HCT116 (cell line): ENCODE data around the gene CHRNA4. TPM values are rescaled to one million over a fixed set of nuclear protein-coding genes. Genes with fewer than 3 reads are reported as not detected.

ENCODE experiments used
- ATAC-seq: fragments of 200-7000 bp; cut with Tn5 transposase; 2 replicates; pipeline ENCODE4 v1.9.1; 2020; ENCODE audit warnings: mild to moderate bottlenecking, moderate library complexity
- BruUV-seq: library from RNA; stranded (reverse); fragments of 400-500 nt; replicated peaks from 2 replicates; lab custom pipeline; 2021; lab: Mats Ljungman, UMichigan
- CTCF ChIA-PET: fragments of 300-600 bp; sonication (Branson Sonifier 250); formaldehyde crosslinking; loops from one replicate; lab custom pipeline; 2021; ENCODE audit warnings: antibody characterized with exemption; lab: Charles Lee
- POLR2A ChIA-PET: fragments of 300-600, 350-600 bp; sonication (Branson Sonifier 250); formaldehyde crosslinking; loops from one replicate; lab custom pipeline; 2021; ENCODE audit warnings: antibody characterized with exemption; lab: Charles Lee
- RAD21 ChIA-PET, 2 experiments: fragments of 300-600 bp; sonication (Branson Sonifier 250); formaldehyde crosslinking; loops; one replicate each; lab custom pipeline; 2023; ENCODE audit warnings: low total read pairs in 2 of 2; ENCODE audit not compliant: uncharacterized antibody in 2 of 2, unreplicated experiment in 2 of 2, low non-redundant PET in 1 of 2; lab: Charles Lee
- DNase-seq: peaks from one replicate; pipeline ENCODE4 v3.0.0-alpha.2; 2010; ENCODE audit warnings: low read depth, low spot score
- H2AFZ ChIP-seq: fragments of 200-600 bp; shearing (Covaris generic), sonication (generic); 2 replicates; pipeline ENCODE4 v1.6.1; 2017; ENCODE audit warnings: low read depth, mixed run types, mixed read lengths, antibody characterized with exemption, low read length; ENCODE audit not compliant: poor library complexity, severe bottlenecking
- H3K27ac ChIP-seq: 2 replicates; pipeline ENCODE4 v1.5.1; 2012; ENCODE audit warnings: low read depth, low read length
- H3K27me3 ChIP-seq: fragments of 200-600 bp; sonication (generic); 2 replicates; pipeline ENCODE4 v1.6.1; 2016; ENCODE audit warnings: mixed run types, low read length, mixed read lengths; ENCODE audit not compliant: insufficient read depth
- H3K36me3 ChIP-seq, 2 experiments: fragments of 200-500 bp in 1 of 2; fragments of 200-600 bp in 1 of 2; sonication (Bioruptor generic) in 1 of 2; sonication (generic) in 1 of 2; 2 replicates each; pipeline versions ENCODE4 v1.5.1 to v1.6.1; 2014 to 2016; ENCODE audit warnings: low read length in 2 of 2, inconsistent platforms in 1 of 2, mixed read lengths in 1 of 2, mixed run types in 1 of 2; ENCODE audit not compliant: insufficient read depth in 2 of 2, control insufficient read depth in 1 of 2
- H3K4me1 ChIP-seq, 2 experiments: fragments of 200-600 bp in 1 of 2; sonication (generic) in 1 of 2; 2 replicates each; pipeline versions ENCODE4 v1.5.1 to v1.6.1; 2012 to 2017; ENCODE audit warnings: low read length in 2 of 2, inconsistent platforms in 1 of 2, mild to moderate bottlenecking in 1 of 2, mixed read lengths in 1 of 2, mixed run types in 1 of 2, moderate library complexity in 1 of 2; ENCODE audit not compliant: insufficient read depth in 2 of 2, control insufficient read depth in 1 of 2
- H3K4me2 ChIP-seq: fragments of 200-600 bp; sonication (generic); 2 replicates; pipeline ENCODE4 v1.6.1; 2017; ENCODE audit warnings: mixed run types, low read length, mixed read lengths
- H3K4me3 ChIP-seq, 2 experiments: fragments of 200-600 bp in 1 of 2; sonication (generic) in 1 of 2; replicated peaks in 1 of 2; 2 replicates each; pipeline ENCODE4 v1.5.1; 2011 to 2016; ENCODE audit warnings: low read length in 2 of 2, control low read depth in 1 of 2, low read depth in 1 of 2, mild to moderate bottlenecking in 1 of 2, mixed read lengths in 1 of 2, mixed run types in 1 of 2
- H3K79me2 ChIP-seq: fragments of 200-600 bp; sonication (generic); 2 replicates; pipeline ENCODE4 v1.6.1; 2017; ENCODE audit warnings: mild to moderate bottlenecking, mixed run types, low read length, moderate library complexity, mixed read lengths; ENCODE audit not compliant: insufficient read depth
- H3K9ac ChIP-seq: fragments of 200-600 bp; sonication (generic); 2 replicates; pipeline ENCODE4 v1.6.1; 2016; ENCODE audit warnings: low read length, mixed read lengths
- H3K9me2 ChIP-seq: fragments of 200-600 bp; sonication (generic), shearing (Covaris generic); 2 replicates; pipeline ENCODE4 v1.6.1; 2017; ENCODE audit warnings: mixed run types, mild to moderate bottlenecking, moderate library complexity; ENCODE audit not compliant: insufficient read depth
- H3K9me3 ChIP-seq, 2 experiments: fragments of 200-500 bp in 1 of 2; fragments of 200-600 bp in 1 of 2; sonication (Bioruptor generic) in 1 of 2; sonication (generic) in 1 of 2; 2 replicates each; pipeline ENCODE4 v1.6.1; 2014 to 2017; ENCODE audit warnings: low read length in 2 of 2, mixed read lengths in 2 of 2, inconsistent platforms in 1 of 2, low read depth in 1 of 2, mild to moderate bottlenecking in 1 of 2, mixed run types in 1 of 2, moderate library complexity in 1 of 2; ENCODE audit not compliant: control insufficient read depth in 1 of 2, insufficient read depth in 1 of 2
- H4K20me1 ChIP-seq: fragments of 200-600 bp; sonication (generic), shearing (Covaris generic); 2 replicates; pipeline ENCODE4 v1.6.1; 2017; ENCODE audit warnings: mixed run types, mild to moderate bottlenecking, moderate library complexity; ENCODE audit not compliant: insufficient read depth
- CBX3 ChIP-seq: IDR thresholded peaks from 2 replicates; pipeline ENCODE4 v1.6.1; 2012; ENCODE audit warnings: low read depth
- CEBPB ChIP-seq: IDR thresholded peaks from 2 replicates; pipeline ENCODE4 v1.6.1; 2012; ENCODE audit warnings: low read depth
- ELF1 ChIP-seq: IDR thresholded peaks from 2 replicates; pipeline ENCODE4 v1.6.1; 2012; ENCODE audit warnings: low read depth, borderline replicate concordance
- EZH2phosphoT487 ChIP-seq: fragments of 200-600 bp; IDR thresholded peaks from 2 replicates; pipeline ENCODE4 v1.6.1; 2018; ENCODE audit warnings: antibody characterized with exemption, borderline replicate concordance
- FOSL1 ChIP-seq: IDR thresholded peaks from 2 replicates; pipeline ENCODE4 v1.6.1; 2012; ENCODE audit warnings: low read depth
- MAX ChIP-seq: IDR thresholded peaks from 2 replicates; pipeline ENCODE4 v1.6.1; 2012
- POLR2A ChIP-seq: IDR thresholded peaks from 2 replicates; pipeline ENCODE4 v1.7.0; 2011; ENCODE audit warnings: borderline replicate concordance; ENCODE audit not compliant: insufficient read depth, insufficient read length; ENCODE audit errors: extremely low read depth
- RAD21 ChIP-seq: IDR thresholded peaks from 2 replicates; pipeline ENCODE4 v1.6.1; 2012; ENCODE audit warnings: low read depth, mild to moderate bottlenecking
- SIN3A ChIP-seq: IDR thresholded peaks from 2 replicates; pipeline ENCODE4 v1.6.1; 2012; ENCODE audit warnings: low read depth
- SP1 ChIP-seq: IDR thresholded peaks from 2 replicates; pipeline ENCODE4 v1.6.1; 2012; ENCODE audit warnings: low read depth
- TCF7L2 ChIP-seq: IDR thresholded peaks from 2 replicates; pipeline ENCODE4 v1.7.0; 2011; ENCODE audit warnings: borderline replicate concordance, inconsistent platforms; ENCODE audit not compliant: insufficient read depth, insufficient read length; ENCODE audit errors: extremely low read depth
- YY1 ChIP-seq: IDR thresholded peaks from 2 replicates; pipeline ENCODE4 v1.6.1; 2011; ENCODE audit warnings: low read length, low read depth, moderate library complexity, mild to moderate bottlenecking; ENCODE audit not compliant: insufficient replicate concordance; ENCODE audit errors: extremely low read depth
- ZFX ChIP-seq: fragments of 450-650 bp; IDR thresholded peaks from 2 replicates; pipeline ENCODE4 v1.6.1; 2017
- ZNF274 ChIP-seq: fragments of 200-500 bp; sonication (Bioruptor generic); IDR thresholded peaks from 2 replicates; pipeline ENCODE4 v1.6.1; 2014; ENCODE audit warnings: mild to moderate bottlenecking, low read depth, low read length, inconsistent platforms
- intact Hi-C: fragments of 100-400 bp; cut with micrococcal nuclease; formaldehyde crosslinking; loops from 2 replicates; pipeline ENCODE4 v1.10.0; 2022
- total RNA-seq: library from RNA; stranded (reverse); gene quantifications from one replicate; pipeline ENCODE4 v1.2.1, GENCODE V29; 2021; ENCODE audit not compliant: unreplicated experiment
- TF ChIP-seq, protein P1 (sequence below): IDR thresholded peaks from 2 replicates; pipeline ENCODE4 v1.6.1; 2012; ENCODE audit warnings: low read depth
- TF ChIP-seq, protein P2 (sequence below): IDR thresholded peaks from 2 replicates; pipeline ENCODE4 v1.6.1; 2012

Gene CHRNA4
- total RNA-seq, 1 experiment from 2014 or later: not detected

DNA sequence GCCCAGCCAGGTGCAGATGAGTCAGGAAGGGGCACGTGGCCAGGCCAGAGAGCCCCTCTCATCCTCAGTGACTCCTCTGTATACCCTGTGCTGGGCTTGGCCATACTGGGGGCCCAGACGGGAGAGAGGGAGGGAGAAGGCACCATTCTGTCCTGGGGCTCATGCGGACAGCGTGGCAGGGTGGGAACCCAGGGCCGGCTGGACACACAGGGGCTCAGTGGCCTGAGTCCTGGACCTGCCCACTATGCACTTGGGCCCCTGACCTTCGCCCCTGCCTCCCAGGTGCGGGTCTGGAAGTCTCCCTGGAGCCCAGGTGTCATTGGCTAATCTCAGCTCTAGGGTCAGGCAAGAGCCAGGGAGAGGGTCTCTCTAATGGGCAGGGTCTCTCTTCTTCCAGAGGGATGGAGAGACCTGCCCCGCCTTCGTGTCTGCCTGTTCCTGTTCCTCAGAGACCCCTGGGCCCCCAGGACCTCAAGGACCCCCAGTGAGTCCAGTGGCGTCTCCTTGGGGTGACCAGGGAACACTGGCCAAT, 40.5 kb downstream of the CHRNA4 start:
- H3K4me1 ChIP-seq: no peaks in the 10 kb centered on the region
- no peak for ATAC-seq
- no peak overlapping the region for H3K4me2 ChIP-seq
- H3K9ac ChIP-seq: no peak overlapping the region
- RAD21 ChIA-PET: no interaction called here
- H4K20me1 ChIP-seq: no peaks in the 10 kb centered on the region
- POLR2A ChIA-PET: no interaction called here
- no peaks in the 10 kb centered on the region for H3K79me2 ChIP-seq
- no TSS peak for BruUV-seq
- intact Hi-C loops: no loop called here
- TF ChIP-seq ZNF274 (no peak), TCF7L2 (no peak), MAX (no peak), SP1 (no peak), EZH2phosphoT487 (no peak), ZFX (no peak), CEBPB (no peak), ELF1 (no peak), FOSL1 (no peak), YY1 (no peak), RAD21 (no peak), SIN3A (no peak), POLR2A (no peak), CBX3 (no peak)
- TF ChIP-seq, protein P1, sequence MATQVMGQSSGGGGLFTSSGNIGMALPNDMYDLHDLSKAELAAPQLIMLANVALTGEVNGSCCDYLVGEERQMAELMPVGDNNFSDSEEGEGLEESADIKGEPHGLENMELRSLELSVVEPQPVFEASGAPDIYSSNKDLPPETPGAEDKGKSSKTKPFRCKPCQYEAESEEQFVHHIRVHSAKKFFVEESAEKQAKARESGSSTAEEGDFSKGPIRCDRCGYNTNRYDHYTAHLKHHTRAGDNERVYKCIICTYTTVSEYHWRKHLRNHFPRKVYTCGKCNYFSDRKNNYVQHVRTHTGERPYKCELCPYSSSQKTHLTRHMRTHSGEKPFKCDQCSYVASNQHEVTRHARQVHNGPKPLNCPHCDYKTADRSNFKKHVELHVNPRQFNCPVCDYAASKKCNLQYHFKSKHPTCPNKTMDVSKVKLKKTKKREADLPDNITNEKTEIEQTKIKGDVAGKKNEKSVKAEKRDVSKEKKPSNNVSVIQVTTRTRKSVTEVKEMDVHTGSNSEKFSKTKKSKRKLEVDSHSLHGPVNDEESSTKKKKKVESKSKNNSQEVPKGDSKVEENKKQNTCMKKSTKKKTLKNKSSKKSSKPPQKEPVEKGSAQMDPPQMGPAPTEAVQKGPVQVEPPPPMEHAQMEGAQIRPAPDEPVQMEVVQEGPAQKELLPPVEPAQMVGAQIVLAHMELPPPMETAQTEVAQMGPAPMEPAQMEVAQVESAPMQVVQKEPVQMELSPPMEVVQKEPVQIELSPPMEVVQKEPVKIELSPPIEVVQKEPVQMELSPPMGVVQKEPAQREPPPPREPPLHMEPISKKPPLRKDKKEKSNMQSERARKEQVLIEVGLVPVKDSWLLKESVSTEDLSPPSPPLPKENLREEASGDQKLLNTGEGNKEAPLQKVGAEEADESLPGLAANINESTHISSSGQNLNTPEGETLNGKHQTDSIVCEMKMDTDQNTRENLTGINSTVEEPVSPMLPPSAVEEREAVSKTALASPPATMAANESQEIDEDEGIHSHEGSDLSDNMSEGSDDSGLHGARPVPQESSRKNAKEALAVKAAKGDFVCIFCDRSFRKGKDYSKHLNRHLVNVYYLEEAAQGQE: no peak
- TF ChIP-seq, protein P2, sequence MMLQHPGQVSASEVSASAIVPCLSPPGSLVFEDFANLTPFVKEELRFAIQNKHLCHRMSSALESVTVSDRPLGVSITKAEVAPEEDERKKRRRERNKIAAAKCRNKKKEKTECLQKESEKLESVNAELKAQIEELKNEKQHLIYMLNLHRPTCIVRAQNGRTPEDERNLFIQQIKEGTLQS: no peak
- H3K9me2 ChIP-seq: no peaks in the 10 kb centered on the region
- DNase-seq: no peak
- no peaks in the 10 kb centered on the region for H3K9me3 ChIP-seq
- H3K27ac ChIP-seq: no peak overlapping the region
- H3K27me3 ChIP-seq: no peaks in the 10 kb centered on the region
- CTCF ChIA-PET: no interaction called here
- H3K4me3 ChIP-seq: no peak overlapping the region
- no peak overlapping the region for H2AFZ ChIP-seq
- no peaks in the 10 kb centered on the region for H3K36me3 ChIP-seq
